Measurements from ENCODE around the gene PRSS22. TPM values are rescaled to one million over a fixed set of nuclear protein-coding genes. Genes with fewer than 3 reads are reported as not detected.

PRSS22 gene
- total and polyA plus RNA-seq, 2 experiments from 2014 or later: 1.3 to 2.0 TPM

DNA sequence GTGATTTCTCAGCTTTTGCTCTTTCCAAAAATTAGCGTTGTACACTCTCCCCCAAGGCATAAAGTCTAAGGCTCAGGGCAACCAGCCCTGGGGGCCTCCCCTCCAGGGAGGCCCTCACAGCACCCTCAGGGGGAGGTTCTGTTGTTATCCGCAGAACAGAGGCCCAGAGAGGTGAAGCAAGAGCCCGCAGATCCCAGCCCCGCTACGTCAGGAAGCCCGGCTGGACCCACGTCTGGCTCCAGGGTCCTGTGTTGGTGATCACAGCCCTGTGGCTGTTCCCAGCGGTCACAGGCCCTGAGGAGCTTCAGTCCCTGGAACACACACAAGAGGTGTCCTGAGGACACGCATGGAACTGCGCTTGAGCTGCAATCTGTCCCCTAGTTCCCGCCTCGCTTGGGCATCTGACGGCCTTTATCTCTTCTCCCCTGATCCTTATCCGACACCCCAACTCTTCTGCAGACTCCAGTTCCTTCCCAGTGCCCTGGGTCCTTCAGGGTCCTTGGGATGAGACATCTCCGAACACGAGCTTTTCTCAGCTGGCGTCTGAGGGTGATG is 29.0 kb downstream of the PRSS22 start:
- no peak overlapping the region for H3K27ac Mint-ChIP-seq
- H3K4me2 ChIP-seq: no peak overlapping the region
- H3K79me2 ChIP-seq (replicated peaks; ENCODE audit: insufficient read depth): no peaks in the 10 kb centered on the region
- no peaks in the 10 kb centered on the region for H3K4me1 Mint-ChIP-seq
- H3K27me3 Mint-ChIP-seq (ENCODE audit: insufficient read depth, low read depth, poor library complexity): peaks cover 9% of the 10 kb centered on the region
- H3K4me3 ChIP-seq: no peak overlapping the region
- H3K9me3 Mint-ChIP-seq: no peaks in the 10 kb centered on the region; the same call in 2 of the 3 replicates
- no peaks in the 10 kb centered on the region for H3K9me2 ChIP-seq (ENCODE audit: insufficient read depth)
- no peaks in the 10 kb centered on the region for H3K36me3 Mint-ChIP-seq (ENCODE audit: low read depth)
- no peaks in the 10 kb centered on the region for H3K36me3 ChIP-seq (ENCODE audit: insufficient read depth)
- H3K4me1 ChIP-seq (ENCODE audit: insufficient read depth): no peaks in the 10 kb centered on the region
- no peaks in the 10 kb centered on the region for H3K27me3 ChIP-seq (ENCODE audit: insufficient read depth)
- H3K4me3 Mint-ChIP-seq: no peak overlapping the region
- no peaks in the 10 kb centered on the region for H4K20me1 ChIP-seq (replicated peaks; ENCODE audit: insufficient read depth)
- no peak overlapping the region for H2AFZ ChIP-seq
- DNase-seq (ENCODE audit: low spot score) (no peak), ATAC-seq (no peak)
- no peak overlapping the region for H3K27ac ChIP-seq (ENCODE audit: low read depth)
- TF ChIP-seq EZH2 (IDR thresholded peaks at IDR 0.05; ENCODE audit: low read depth, unreplicated experiment) (no peak), ZNF331 (CRISPR knock-in tag; IDR thresholded peaks at IDR 0.05; ENCODE audit: low read depth) (no peak), STAT1 (IDR thresholded peaks at IDR 0.05; ENCODE audit: unreplicated experiment) (no peak)
- TF ChIP-seq, protein P1, sequence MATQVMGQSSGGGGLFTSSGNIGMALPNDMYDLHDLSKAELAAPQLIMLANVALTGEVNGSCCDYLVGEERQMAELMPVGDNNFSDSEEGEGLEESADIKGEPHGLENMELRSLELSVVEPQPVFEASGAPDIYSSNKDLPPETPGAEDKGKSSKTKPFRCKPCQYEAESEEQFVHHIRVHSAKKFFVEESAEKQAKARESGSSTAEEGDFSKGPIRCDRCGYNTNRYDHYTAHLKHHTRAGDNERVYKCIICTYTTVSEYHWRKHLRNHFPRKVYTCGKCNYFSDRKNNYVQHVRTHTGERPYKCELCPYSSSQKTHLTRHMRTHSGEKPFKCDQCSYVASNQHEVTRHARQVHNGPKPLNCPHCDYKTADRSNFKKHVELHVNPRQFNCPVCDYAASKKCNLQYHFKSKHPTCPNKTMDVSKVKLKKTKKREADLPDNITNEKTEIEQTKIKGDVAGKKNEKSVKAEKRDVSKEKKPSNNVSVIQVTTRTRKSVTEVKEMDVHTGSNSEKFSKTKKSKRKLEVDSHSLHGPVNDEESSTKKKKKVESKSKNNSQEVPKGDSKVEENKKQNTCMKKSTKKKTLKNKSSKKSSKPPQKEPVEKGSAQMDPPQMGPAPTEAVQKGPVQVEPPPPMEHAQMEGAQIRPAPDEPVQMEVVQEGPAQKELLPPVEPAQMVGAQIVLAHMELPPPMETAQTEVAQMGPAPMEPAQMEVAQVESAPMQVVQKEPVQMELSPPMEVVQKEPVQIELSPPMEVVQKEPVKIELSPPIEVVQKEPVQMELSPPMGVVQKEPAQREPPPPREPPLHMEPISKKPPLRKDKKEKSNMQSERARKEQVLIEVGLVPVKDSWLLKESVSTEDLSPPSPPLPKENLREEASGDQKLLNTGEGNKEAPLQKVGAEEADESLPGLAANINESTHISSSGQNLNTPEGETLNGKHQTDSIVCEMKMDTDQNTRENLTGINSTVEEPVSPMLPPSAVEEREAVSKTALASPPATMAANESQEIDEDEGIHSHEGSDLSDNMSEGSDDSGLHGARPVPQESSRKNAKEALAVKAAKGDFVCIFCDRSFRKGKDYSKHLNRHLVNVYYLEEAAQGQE (IDR thresholded peaks at IDR 0.05; ENCODE audit: unreplicated experiment): no peak
- TF ChIP-seq, protein P2, sequence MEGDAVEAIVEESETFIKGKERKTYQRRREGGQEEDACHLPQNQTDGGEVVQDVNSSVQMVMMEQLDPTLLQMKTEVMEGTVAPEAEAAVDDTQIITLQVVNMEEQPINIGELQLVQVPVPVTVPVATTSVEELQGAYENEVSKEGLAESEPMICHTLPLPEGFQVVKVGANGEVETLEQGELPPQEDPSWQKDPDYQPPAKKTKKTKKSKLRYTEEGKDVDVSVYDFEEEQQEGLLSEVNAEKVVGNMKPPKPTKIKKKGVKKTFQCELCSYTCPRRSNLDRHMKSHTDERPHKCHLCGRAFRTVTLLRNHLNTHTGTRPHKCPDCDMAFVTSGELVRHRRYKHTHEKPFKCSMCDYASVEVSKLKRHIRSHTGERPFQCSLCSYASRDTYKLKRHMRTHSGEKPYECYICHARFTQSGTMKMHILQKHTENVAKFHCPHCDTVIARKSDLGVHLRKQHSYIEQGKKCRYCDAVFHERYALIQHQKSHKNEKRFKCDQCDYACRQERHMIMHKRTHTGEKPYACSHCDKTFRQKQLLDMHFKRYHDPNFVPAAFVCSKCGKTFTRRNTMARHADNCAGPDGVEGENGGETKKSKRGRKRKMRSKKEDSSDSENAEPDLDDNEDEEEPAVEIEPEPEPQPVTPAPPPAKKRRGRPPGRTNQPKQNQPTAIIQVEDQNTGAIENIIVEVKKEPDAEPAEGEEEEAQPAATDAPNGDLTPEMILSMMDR (conservative IDR thresholded peaks at IDR 0.05; ENCODE audit: low read depth in 2 of 2): no peak
- H3F3A ChIP-seq (replicated peaks; ENCODE audit: low read depth): no peaks in the 10 kb centered on the region

DNA sequence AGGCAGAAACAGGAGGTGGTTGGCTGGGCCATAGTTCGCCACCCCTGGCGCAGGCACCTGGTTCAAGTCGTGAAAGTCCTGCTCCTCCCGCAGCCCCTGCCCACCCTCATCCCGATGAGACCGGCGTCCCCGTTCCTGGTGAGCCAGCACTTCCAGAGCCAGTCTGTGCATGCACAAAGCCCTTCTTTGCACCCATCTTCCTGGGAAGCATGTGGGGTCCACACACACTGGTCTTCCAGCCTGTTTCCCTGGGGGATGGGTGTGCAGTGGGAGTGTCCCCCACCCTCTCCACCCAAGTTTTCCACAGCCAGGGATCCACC is 29.5 kb downstream of the PRSS22 start:
- no peaks in the 10 kb centered on the region for H3K36me3 Mint-ChIP-seq (ENCODE audit: low read depth)
- no peak overlapping the region for H3K4me3 ChIP-seq
- H3K36me3 ChIP-seq (ENCODE audit: insufficient read depth): no peaks in the 10 kb centered on the region
- no peaks in the 10 kb centered on the region for H3K9me2 ChIP-seq (ENCODE audit: insufficient read depth)
- H3K4me2 ChIP-seq: no peak overlapping the region
- no peaks in the 10 kb centered on the region for H3K27me3 ChIP-seq (ENCODE audit: insufficient read depth)
- H3K9me3 Mint-ChIP-seq: no peaks in the 10 kb centered on the region; the same call in 2 of the 3 replicates
- no peaks in the 10 kb centered on the region for H3K4me1 ChIP-seq (ENCODE audit: insufficient read depth)
- no peak for DNase-seq (ENCODE audit: low spot score)
- H2AFZ ChIP-seq: no peak overlapping the region
- no peaks in the 10 kb centered on the region for H3K4me1 Mint-ChIP-seq
- no peaks in the 10 kb centered on the region for H3F3A ChIP-seq (replicated peaks; ENCODE audit: low read depth)
- H4K20me1 ChIP-seq (replicated peaks; ENCODE audit: insufficient read depth): no peaks in the 10 kb centered on the region
- H3K27ac ChIP-seq (ENCODE audit: low read depth): no peak overlapping the region
- peaks cover 9% of the 10 kb centered on the region for H3K27me3 Mint-ChIP-seq (ENCODE audit: insufficient read depth, low read depth, poor library complexity)
- no peak overlapping the region for H3K27ac Mint-ChIP-seq
- no peak for ATAC-seq
- no peak overlapping the region for H3K4me3 Mint-ChIP-seq
- no peaks in the 10 kb centered on the region for H3K79me2 ChIP-seq (replicated peaks; ENCODE audit: insufficient read depth)
- TF ChIP-seq JUNB (IDR thresholded peaks at IDR 0.05; ENCODE audit: unreplicated experiment) (no peak), POLR2AphosphoS5 (IDR thresholded peaks at IDR 0.05; ENCODE audit: low read depth) (no peak), ETS1 (IDR thresholded peaks at IDR 0.05) (no peak), STAT1 (IDR thresholded peaks at IDR 0.05; ENCODE audit: unreplicated experiment) (no peak), ZNF114 (CRISPR knock-in tag; IDR thresholded peaks at IDR 0.05) (no peak)
- TF ChIP-seq, protein P3, sequence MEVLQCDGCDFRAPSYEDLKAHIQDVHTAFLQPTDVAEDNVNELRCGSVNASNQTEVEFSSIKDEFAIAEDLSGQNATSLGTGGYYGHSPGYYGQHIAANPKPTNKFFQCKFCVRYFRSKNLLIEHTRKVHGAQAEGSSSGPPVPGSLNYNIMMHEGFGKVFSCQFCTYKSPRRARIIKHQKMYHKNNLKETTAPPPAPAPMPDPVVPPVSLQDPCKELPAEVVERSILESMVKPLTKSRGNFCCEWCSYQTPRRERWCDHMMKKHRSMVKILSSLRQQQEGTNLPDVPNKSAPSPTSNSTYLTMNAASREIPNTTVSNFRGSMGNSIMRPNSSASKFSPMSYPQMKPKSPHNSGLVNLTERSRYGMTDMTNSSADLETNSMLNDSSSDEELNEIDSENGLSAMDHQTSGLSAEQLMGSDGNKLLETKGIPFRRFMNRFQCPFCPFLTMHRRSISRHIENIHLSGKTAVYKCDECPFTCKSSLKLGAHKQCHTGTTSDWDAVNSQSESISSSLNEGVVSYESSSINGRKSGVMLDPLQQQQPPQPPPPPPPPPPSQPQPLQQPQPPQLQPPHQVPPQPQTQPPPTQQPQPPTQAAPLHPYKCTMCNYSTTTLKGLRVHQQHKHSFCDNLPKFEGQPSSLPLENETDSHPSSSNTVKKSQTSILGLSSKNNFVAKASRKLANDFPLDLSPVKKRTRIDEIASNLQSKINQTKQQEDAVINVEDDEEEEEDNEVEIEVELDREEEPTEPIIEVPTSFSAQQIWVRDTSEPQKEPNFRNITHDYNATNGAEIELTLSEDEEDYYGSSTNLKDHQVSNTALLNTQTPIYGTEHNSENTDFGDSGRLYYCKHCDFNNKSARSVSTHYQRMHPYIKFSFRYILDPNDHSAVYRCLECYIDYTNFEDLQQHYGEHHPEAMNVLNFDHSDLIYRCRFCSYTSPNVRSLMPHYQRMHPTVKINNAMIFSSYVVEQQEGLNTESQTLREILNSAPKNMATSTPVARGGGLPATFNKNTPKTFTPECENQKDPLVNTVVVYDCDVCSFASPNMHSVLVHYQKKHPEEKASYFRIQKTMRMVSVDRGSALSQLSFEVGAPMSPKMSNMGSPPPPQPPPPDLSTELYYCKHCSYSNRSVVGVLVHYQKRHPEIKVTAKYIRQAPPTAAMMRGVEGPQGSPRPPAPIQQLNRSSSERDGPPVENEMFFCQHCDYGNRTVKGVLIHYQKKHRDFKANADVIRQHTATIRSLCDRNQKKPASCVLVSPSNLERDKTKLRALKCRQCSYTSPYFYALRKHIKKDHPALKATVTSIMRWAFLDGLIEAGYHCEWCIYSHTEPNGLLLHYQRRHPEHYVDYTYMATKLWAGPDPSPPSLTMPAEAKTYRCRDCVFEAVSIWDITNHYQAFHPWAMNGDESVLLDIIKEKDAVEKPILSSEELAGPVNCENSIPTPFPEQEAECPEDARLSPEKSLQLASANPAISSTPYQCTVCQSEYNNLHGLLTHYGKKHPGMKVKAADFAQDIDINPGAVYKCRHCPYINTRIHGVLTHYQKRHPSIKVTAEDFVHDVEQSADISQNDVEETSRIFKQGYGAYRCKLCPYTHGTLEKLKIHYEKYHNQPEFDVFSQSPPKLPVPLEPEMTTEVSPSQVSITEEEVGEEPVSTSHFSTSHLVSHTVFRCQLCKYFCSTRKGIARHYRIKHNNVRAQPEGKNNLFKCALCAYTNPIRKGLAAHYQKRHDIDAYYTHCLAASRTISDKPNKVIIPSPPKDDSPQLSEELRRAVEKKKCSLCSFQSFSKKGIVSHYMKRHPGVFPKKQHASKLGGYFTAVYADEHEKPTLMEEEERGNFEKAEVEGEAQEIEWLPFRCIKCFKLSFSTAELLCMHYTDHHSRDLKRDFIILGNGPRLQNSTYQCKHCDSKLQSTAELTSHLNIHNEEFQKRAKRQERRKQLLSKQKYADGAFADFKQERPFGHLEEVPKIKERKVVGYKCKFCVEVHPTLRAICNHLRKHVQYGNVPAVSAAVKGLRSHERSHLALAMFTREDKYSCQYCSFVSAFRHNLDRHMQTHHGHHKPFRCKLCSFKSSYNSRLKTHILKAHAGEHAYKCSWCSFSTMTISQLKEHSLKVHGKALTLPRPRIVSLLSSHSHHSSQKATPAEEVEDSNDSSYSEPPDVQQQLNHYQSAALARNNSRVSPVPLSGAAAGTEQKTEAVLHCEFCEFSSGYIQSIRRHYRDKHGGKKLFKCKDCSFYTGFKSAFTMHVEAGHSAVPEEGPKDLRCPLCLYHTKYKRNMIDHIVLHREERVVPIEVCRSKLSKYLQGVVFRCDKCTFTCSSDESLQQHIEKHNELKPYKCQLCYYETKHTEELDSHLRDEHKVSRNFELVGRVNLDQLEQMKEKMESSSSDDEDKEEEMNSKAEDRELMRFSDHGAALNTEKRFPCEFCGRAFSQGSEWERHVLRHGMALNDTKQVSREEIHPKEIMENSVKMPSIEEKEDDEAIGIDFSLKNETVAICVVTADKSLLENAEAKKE (CRISPR knock-in tag; IDR thresholded peaks at IDR 0.05): no peak

Data from GM23338 (cell line).